Smooth muscle cell (in vitro differentiated cells): ENCODE measurements around the gene WNK2. TPM values are rescaled to one million over a fixed set of nuclear protein-coding genes. Genes with fewer than 3 reads are reported as not detected.

Experiments
- DNase-seq: peaks from one replicate; lab custom pipeline; 2025; ENCODE audit not compliant: unreplicated experiment; lab: John Stamatoyannopoulos, UW
- H2AFZ ChIP-seq: fragments of 200-600 bp; sonication (generic); 2 replicates; pipeline ENCODE4 v1.6.0; 2016; ENCODE audit warnings: antibody characterized with exemption, low read depth, mild to moderate bottlenecking
- H3F3A ChIP-seq: fragments of 200-600 bp; sonication (generic); 2 replicates; pipeline ENCODE4 v1.6.0; 2017; ENCODE audit warnings: antibody characterized with exemption, low read depth
- H3K27ac ChIP-seq: fragments of 200-600 bp; sonication (generic); 2 replicates; pipeline ENCODE4 v1.5.1; 2016; ENCODE audit warnings: low read depth, mild to moderate bottlenecking
- H3K27me3 ChIP-seq: fragments of 200-600 bp; sonication (generic); 2 replicates; pipeline ENCODE4 v1.6.1; 2016; ENCODE audit warnings: low read depth, mild to moderate bottlenecking
- H3K36me3 ChIP-seq: fragments of 200-600 bp; sonication (generic); 2 replicates; pipeline ENCODE4 v1.5.1; 2016; ENCODE audit warnings: low read depth
- H3K4me1 ChIP-seq: fragments of 200-600 bp; sonication (generic); 2 replicates; pipeline ENCODE4 v1.5.1; 2016; ENCODE audit warnings: low read depth
- H3K4me2 ChIP-seq: fragments of 200-600 bp; sonication (generic); 2 replicates; pipeline ENCODE4 v1.6.0; 2016; ENCODE audit warnings: mild to moderate bottlenecking
- H3K4me3 ChIP-seq: fragments of 200-600 bp; sonication (generic); 2 replicates; pipeline ENCODE4 v1.5.1; 2016; ENCODE audit warnings: mild to moderate bottlenecking
- H3K79me2 ChIP-seq: fragments of 200-600 bp; sonication (generic); 2 replicates; pipeline ENCODE4 v1.6.0; 2016; ENCODE audit warnings: low read depth, mild to moderate bottlenecking
- H3K9ac ChIP-seq: fragments of 200-600 bp; sonication (generic); 2 replicates; pipeline ENCODE4 v1.6.0; 2016; ENCODE audit warnings: low read depth
- H3K9me3 ChIP-seq: fragments of 200-600 bp; sonication (generic); replicated peaks from 2 replicates; pipeline ENCODE4 v1.5.1; 2016; ENCODE audit warnings: low read depth
- H4K20me1 ChIP-seq: fragments of 200-600 bp; sonication (generic); 2 replicates; pipeline ENCODE4 v1.6.0; 2016; ENCODE audit warnings: low read depth
- WGBS: methylation state at CpG from one replicate; pipeline ENCODE4 v1.1.7; 2016; ENCODE audit warnings: low lambda C conversion rate; 5-methylcytosine and 5-hydroxymethylcytosine counted together
- polyA plus RNA-seq: library from polyadenylated mRNA; unstranded; fragments of >200 nt; fragmentation: Nextera tagmentation; extraction: Ambion mirVana; gene quantifications from 2 replicates; pipeline ENCODE4 v1.2.1, GENCODE V29; 2016
- total RNA-seq: library from RNA; depleted of rRNA; stranded (reverse); fragments of >200 nt; gene quantifications from 2 replicates; pipeline ENCODE4 v1.2.3, GENCODE V29; 2014
- TF ChIP-seq, protein P1 (sequence below): fragments of 200-600 bp; sonication (generic); IDR thresholded peaks from 2 replicates; pipeline ENCODE4 v1.5.1; 2017; ENCODE audit warnings: borderline replicate concordance, mild to moderate bottlenecking, antibody characterized with exemption; ENCODE audit not compliant: insufficient read depth, poor library complexity, severe bottlenecking

The WNK2 gene
- total and polyA plus RNA-seq, 2 experiments from 2014 or later = 0.27 to 0.31 TPM

DNA sequence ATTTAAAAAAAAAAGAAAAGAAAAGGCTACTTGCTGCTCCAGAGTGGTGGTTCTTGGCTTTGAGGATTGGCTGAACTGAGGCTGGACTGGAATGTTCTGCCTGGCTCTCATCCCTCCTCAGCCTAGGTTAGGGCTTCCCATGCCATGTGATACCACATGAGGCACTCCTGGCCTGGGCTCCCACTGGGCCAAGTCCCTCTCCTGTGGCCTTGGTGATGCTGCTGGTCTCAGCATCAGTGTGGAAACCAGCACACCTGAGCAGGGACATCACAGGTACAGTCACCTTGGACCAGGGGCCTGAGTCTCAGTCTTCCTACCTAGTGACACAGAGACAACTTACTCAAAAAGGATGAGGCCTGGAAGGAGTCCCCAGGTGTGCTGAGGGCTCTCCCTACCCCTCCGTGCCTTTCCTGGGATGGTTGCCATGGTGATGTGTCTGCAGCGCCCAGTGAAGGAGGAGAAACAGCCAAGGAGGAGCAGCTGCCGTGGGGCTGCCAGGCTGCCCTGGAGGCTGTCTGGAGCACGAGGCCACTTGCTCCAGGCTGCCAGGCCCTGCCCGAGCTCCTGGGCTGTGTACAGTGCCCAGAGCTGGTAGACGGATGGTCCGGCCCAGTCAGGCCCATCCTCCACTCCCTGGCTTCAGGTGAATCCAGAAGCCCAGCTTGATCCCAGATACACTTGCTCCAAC, 71.0 kb downstream of the WNK2 start:
- H3K9me3 ChIP-seq = no peaks in the 10 kb centered on the region
- WGBS = 90% methylated on average over 7 of the region's 7 CpGs
- DNase-seq = no peak
- TF ChIP-seq, protein P1, sequence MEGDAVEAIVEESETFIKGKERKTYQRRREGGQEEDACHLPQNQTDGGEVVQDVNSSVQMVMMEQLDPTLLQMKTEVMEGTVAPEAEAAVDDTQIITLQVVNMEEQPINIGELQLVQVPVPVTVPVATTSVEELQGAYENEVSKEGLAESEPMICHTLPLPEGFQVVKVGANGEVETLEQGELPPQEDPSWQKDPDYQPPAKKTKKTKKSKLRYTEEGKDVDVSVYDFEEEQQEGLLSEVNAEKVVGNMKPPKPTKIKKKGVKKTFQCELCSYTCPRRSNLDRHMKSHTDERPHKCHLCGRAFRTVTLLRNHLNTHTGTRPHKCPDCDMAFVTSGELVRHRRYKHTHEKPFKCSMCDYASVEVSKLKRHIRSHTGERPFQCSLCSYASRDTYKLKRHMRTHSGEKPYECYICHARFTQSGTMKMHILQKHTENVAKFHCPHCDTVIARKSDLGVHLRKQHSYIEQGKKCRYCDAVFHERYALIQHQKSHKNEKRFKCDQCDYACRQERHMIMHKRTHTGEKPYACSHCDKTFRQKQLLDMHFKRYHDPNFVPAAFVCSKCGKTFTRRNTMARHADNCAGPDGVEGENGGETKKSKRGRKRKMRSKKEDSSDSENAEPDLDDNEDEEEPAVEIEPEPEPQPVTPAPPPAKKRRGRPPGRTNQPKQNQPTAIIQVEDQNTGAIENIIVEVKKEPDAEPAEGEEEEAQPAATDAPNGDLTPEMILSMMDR = no peak
- no peak overlapping the region for H3K9ac ChIP-seq
- H3F3A ChIP-seq = no peaks in the 10 kb centered on the region
- H4K20me1 ChIP-seq = no peaks in the 10 kb centered on the region
- H3K36me3 ChIP-seq = no peaks in the 10 kb centered on the region
- no peaks in the 10 kb centered on the region for H3K79me2 ChIP-seq
- H3K4me3 ChIP-seq = no peak overlapping the region
- H3K4me2 ChIP-seq = no peak overlapping the region
- H3K4me1 ChIP-seq = no peaks in the 10 kb centered on the region
- H2AFZ ChIP-seq = no peak overlapping the region
- no peak overlapping the region for H3K27ac ChIP-seq
- no peaks in the 10 kb centered on the region for H3K27me3 ChIP-seq

DNA sequence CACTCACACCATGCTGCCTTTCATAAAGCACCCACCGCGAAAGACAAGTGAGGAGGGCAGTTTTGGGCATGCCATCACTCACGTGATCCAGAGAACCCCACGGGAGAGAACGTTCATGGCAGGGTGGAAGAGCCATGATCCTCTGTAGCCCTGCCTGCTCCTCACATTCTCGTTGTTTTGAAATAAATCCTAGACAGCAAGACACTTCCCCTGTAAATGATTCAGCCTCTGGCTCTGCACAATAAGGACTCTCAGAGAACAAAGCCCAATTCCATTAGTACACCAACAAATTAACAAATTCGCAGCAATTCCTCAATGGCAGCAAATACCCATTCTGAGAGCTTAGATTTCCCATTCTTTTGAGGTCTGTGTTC, 71.5 kb downstream of the WNK2 start:
- Histone ChIP-seq H3K9ac (no peak overlapping the region), H3F3A (no peaks in the 10 kb centered on the region)
- 95% methylated on average over 7 of the region's 7 CpGs for WGBS

DNA sequence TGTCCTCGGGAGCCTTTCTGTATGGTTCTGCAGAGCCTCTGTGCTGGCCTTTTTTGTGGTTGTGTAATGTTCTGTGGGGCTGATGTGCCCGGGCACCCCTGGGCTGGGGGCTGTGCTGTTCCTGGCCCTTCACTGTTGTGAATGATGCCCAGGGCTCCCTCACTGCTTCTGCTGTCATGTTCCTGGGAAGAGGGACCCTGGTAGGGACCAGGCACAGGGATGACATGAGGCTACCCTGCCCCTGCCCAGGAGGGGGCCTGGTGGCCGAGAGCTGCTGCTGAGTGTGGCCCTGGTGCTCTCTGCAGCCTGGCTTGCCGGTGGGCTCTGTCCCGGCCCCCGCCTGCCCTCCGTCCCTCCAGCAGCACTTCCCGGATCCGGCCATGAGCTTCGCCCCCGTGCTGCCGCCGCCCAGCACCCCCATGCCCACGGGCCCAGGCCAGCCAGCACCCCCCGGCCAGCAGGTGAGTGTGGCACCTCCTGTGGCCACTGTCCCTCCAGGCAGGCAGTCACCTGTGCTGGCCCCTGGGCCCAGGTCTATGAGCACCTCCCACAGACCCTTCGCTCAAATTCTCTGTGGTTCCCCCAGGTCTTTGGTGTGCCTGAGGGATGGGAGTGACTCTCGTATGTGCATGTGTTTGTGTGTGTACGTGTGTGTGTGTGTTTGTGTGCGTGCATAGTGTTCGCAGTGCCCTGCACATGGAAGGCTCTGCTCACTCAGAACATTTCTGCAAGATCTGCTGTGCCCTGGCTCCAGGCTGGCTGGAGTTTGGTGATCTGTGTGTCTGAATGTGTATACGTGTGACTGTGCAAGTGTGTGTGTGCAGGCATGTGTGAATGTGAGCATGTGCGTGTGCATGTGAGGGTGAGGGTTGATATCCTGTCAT, 72.3 kb downstream of the WNK2 start:
- Histone ChIP-seq H3F3A (no peaks in the 10 kb centered on the region), H4K20me1 (no peaks in the 10 kb centered on the region), H3K27me3 (no peaks in the 10 kb centered on the region), H3K9ac (no peak overlapping the region), H3K27ac (no peak overlapping the region), H3K9me3 (no peaks in the 10 kb centered on the region), H3K4me1 (no peaks in the 10 kb centered on the region), H3K36me3 (no peaks in the 10 kb centered on the region), H3K4me3 (no peak overlapping the region), H2AFZ (no peak overlapping the region), H3K4me2 (no peak overlapping the region), H3K79me2 (no peaks in the 10 kb centered on the region)
- 96% methylated on average over 22 of the region's 22 CpGs for WGBS
- no peak for DNase-seq
- TF ChIP-seq, protein P1 = no peak

More for the DNA sequence above, 71.5 kb downstream of the WNK2 start:
- no peak overlapping the region for H2AFZ ChIP-seq
- H3K36me3 ChIP-seq = no peaks in the 10 kb centered on the region
- no peak overlapping the region for H3K27ac ChIP-seq
- no peaks in the 10 kb centered on the region for H3K4me1 ChIP-seq
- H3K9me3 ChIP-seq = no peaks in the 10 kb centered on the region
- no peak for DNase-seq
- TF ChIP-seq, protein P1 = no peak
- H3K27me3 ChIP-seq = no peaks in the 10 kb centered on the region
- H4K20me1 ChIP-seq = no peaks in the 10 kb centered on the region
- H3K4me2 ChIP-seq = no peak overlapping the region
- no peaks in the 10 kb centered on the region for H3K79me2 ChIP-seq
- H3K4me3 ChIP-seq = no peak overlapping the region
